HG02870 (cell line): ENCODE results near the gene CMKLR1.
A peak's percentile ranks its signal among the peaks of the same experiment; 100 is the strongest.

ENCODE experiments used
- ATAC-seq: cut with Tn5 transposase; IDR thresholded peaks from one replicate; pipeline ENCODE4 v1.9.1; 2021; ENCODE audit warnings: mild to moderate bottlenecking, moderate library complexity; ENCODE audit not compliant: unreplicated experiment

The CMKLR1 gene

GRCh38 chr12:108302016-108302402 is 37.1 kb downstream of the CMKLR1 start:
- no peak for ATAC-seq

DNA sequence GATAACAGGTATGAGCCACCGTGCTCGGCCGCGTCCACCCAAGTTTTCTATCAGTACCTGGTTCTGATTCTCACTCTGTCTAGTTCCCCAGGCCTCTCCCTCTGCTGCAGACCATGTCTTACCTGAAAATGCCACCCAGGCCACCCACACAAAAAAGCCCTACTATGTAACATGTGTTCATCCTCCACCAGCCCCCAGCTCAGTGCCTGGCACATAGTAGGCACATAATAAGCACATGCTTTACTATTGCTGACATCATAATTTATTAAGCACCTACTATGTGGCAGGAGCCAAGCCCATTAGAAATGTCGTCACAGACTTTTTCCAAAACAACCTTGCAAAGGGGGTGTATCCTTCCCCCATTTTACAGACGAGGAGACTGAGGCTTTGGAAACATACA is 37.8 kb downstream of the CMKLR1 start:
- ATAC-seq, result no peak

- ATAC-seq, result no peak
These were observed 39.0 kb downstream of the CMKLR1 start for GRCh38 chr12:108299980-108300696.

DNA sequence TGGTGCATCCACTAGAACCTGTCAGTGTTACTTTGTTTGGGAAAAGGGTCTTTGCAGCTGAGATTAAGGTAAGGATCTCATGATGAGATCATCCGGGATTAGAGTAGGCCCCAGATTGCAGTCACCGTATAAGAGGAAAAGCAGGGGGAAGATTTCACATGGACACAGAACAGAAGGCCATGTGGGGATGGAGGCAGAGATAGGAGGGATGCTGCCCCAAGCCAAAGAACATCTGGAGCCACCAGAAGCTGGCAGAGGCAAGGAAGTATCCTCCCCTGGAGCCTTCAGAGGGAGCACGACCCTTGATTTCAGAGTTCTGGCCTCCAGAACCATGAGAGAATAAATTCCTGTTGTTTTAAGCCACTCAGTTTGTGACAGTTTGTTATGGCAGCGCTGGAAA is 39.6 kb downstream of the CMKLR1 start:
- ATAC-seq, result no peak

DNA sequence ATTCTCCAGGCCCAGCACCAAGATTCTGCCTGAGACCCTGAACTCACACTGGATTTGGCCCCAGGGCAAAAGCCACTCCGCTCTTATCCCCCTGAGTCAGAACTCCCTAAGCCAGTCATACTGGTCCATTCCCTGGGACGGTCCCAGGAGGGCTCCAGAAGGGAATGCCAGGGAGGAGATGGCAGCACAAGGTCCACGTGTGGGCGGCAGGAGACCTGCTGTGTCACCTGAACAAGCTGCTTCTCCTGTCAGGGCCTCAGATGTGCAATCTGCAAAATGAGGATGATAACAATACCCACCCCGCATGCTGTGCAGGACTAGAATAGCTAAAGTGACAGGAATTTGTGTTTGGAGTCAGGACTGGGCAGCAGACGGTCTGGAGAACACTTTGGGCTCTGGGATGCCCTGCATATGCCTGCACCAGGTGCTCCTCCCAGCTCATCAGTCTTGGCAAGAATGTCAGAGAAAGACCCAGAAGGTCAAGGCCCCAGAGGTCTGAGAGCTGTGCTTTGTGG is 40.3 kb downstream of the CMKLR1 start:
- ATAC-seq, result no peak

DNA sequence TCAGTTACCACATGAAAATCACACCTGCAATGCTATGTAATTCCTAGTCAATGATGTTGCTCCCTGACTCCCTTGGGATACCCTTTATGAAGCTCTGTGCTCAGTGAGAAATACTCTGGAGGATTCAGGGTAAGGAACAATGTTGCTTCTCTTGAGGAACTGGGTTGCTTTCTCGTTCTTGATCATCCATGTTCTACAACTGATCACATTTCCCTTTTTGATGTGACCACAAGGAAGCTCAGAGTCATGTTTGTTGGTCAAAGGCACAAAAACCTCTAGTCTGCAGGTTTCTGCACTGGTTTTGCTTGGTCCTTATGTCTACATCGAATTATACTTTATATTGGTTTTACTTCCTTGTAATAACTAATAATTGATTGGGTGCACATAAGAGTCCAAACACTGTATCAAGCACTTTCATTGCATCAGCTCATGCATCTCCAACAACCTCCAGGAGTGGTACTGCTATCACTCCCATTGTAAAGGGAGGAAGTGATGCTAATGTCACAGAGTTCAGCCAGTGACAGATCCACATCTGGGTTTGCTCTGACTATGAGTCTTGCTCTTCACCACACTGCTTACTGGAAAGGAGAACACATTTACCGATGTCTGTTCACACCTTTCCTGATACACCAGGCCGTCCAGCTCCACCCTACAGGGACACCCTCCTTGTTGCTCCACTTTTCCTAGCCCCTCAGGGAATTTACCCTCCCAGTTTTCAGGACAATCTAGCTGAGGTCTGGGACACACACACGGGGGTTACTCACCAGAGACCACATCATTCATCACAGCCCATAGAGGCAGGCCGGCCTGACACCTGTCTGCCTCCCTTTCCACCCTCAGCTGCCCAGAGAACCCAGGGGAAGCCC is 41.0 kb downstream of the CMKLR1 start:
- peak; percentile 84 for ATAC-seq

DNA sequence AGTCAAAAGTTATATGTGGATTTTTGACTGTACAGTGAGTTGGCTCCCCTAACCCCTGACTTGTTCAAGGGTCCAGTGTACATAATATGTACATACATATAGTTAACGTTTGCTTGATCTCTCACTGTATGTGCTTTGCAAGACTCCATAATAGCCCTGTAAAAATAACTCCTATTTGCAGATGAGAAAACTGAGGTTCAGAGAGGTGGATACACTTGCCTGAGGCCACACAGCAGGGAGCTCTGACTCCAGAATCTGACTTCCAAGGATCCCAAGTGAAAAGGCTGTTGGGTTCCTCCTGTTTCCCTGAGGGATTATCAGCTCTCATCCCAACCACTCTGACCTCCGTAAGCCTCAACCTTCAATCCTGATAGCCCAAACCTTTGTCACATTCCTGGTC is 41.7 kb downstream of the CMKLR1 start:
- no peak for ATAC-seq

- ATAC-seq, result no peak
These were observed 42.2 kb downstream of the CMKLR1 start for GRCh38 chr12:108296945-108297344.

GRCh38 chr12:108295641-108296040 is 43.5 kb downstream of the CMKLR1 start:
- no peak for ATAC-seq

DNA sequence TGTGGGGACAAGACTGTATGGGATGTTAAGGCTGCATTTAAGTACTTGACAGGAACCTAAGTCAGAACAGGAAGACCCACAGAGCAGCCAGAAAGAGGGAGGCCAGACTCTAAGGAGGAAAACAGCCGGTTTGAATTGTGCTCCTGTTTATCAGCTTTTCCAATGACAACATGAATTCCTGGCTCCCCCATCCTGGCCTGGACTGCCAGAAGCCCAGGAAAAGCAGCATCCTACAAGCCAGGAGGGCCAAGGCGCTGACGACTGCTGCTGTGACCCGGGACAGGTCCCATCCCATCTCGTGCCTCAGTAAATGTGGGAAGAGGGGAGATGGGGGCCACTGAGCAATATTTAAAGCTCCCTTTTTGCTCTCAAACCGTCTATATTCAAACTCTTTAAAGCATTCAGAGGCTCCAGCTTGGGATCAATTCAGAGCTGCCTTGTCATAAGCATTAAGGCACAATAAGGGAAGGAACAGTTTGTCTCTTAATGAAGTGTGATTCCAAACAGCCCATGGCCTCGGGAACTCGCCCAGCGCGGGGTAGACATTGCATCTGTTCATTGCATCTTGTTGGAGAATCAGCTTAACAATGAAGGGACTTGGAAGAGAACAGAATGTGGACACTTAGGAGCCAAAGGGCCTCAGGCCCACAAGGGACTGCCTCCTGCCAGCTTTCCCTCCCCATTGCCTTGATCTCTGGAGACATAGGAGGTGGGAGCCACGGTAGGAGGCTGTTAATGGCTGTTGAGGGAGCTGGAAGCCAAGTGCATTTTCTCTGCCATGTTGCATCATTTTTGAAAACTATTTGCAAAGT is 49.6 kb downstream of the CMKLR1 start:
- no peak for ATAC-seq

GRCh38 chr12:108287227-108287626 is 51.9 kb downstream of the CMKLR1 start:
- ATAC-seq, result no peak

GRCh38 chr12:108285016-108285415 is 54.1 kb downstream of the CMKLR1 start:
- ATAC-seq, result no peak

DNA sequence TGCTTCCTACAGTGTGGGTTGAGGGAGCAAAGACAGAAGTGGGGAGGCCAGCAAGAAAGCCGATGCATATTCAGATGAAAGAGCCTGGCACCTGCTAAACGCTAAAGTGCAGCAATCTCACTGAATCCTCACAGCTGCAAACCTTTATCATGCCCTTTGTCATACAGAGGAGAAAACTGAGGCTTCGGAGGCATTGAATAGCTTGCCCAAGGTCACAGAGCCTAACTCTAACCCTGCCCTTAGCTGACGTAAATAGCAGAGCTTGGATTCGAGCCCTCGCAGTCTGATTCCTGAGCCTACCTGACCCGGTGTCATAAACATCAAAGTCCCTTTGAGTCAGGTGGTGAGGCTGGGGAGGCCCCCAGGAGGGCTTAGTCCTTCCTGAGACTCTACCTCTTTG is 54.9 kb downstream of the CMKLR1 start:
- no peak for ATAC-seq

GRCh38 chr12:108282676-108283075 is 56.4 kb downstream of the CMKLR1 start:
- ATAC-seq, result no peak

GRCh38 chr12:108282160-108282559 is 57.0 kb downstream of the CMKLR1 start:
- ATAC-seq, result no peak

GRCh38 chr12:108277613-108278012 is 61.5 kb downstream of the CMKLR1 start:
- ATAC-seq, result no peak

GRCh38 chr12:108273217-108273616 is 65.9 kb downstream of the CMKLR1 start:
- ATAC-seq, result no peak

DNA sequence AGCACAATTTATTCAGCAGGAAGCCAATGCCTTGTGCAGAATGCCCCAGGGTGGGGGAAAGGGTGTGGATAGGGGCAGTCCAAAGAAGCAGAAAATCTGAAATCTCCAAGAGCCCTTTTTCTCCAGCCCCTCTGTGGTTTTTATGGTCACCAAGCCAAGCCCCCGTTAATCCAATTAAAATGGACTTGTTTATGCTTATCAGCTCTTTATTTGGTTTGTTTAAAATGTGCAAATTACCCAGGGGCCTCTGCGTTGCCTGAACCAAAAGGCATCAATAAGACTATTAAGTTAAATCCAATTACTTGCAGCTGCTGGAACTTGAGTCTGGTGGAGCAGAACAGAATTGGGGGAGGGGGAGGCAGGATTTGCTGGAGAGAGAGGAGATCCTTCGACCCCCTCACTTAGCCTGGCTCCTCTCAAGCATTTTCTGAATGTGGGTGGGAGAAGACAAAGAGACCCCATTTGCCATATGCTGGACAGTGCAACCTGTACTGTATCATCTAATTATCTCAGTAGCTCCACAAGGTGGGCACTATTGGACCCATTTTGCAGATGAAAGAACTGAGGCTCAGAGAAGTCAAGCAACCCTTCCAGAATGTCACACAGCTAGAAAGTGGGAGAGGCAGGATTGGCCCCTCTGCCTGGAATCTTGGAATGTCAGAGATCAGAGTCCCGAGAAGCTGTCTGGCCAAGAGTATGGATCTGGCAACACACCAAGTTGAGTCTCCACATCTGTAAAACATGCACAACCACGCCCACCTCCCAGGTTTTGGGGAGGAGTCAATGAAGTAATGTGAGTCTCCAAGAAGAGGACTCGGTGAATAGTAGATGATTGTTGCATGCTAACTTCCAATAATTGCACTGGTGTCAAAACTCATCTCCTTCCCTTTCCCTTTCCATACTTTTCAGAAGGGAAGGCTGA is 66.9 kb downstream of the CMKLR1 start:
- no peak for ATAC-seq

- no peak for ATAC-seq
These were observed 68.3 kb downstream of the CMKLR1 start for GRCh38 chr12:108270849-108271143.
